H9 (cell line): ENCODE results near the gene CHRNB4. TPM values are rescaled to one million over a fixed set of nuclear protein-coding genes. Genes with fewer than 3 reads are reported as not detected.

Source experiments
- DNase-seq: peaks from one replicate; pipeline ENCODE4 v3.0.0-alpha.2; 2017
- H2AFZ ChIP-seq: one replicate; pipeline ENCODE4 v1.6.1; 2013; ENCODE audit warnings: mild to moderate bottlenecking, low read length, control low read depth, moderate library complexity
- H2AK5ac ChIP-seq: 2 replicates; pipeline ENCODE4 v1.6.1; 2013; ENCODE audit warnings: low read length, control low read depth, mixed read lengths; ENCODE audit not compliant: insufficient read length
- H2BK120ac ChIP-seq: one replicate; pipeline ENCODE4 v1.6.1; 2013; ENCODE audit warnings: low read depth, mild to moderate bottlenecking, low read length, control low read depth, inconsistent platforms; ENCODE audit not compliant: poor library complexity, severe bottlenecking
- H2BK12ac ChIP-seq: 2 replicates; pipeline ENCODE4 v1.6.1; 2013; ENCODE audit warnings: low read length, control low read depth, mixed read lengths, low read depth; ENCODE audit not compliant: insufficient read length
- H2BK15ac ChIP-seq: 2 replicates; pipeline ENCODE4 v1.6.1; 2013; ENCODE audit warnings: low read depth, low read length, control low read depth
- H2BK20ac ChIP-seq: one replicate; pipeline ENCODE4 v1.6.1; 2013; ENCODE audit warnings: low read depth, mild to moderate bottlenecking, low read length, control low read depth, inconsistent platforms; ENCODE audit not compliant: poor library complexity, severe bottlenecking
- H2BK5ac ChIP-seq: 2 replicates; pipeline ENCODE4 v1.6.1; 2013; ENCODE audit warnings: low read length, control low read depth, mixed read lengths; ENCODE audit not compliant: insufficient read length
- H3K14ac ChIP-seq: 2 replicates; pipeline ENCODE4 v1.6.1; 2013; ENCODE audit warnings: low read length, control low read depth; ENCODE audit not compliant: insufficient read depth
- H3K18ac ChIP-seq: 2 replicates; pipeline ENCODE4 v1.6.1; 2013; ENCODE audit warnings: low read depth, mild to moderate bottlenecking, mixed read lengths, low read length, control low read depth; ENCODE audit not compliant: insufficient read length
- H3K23ac ChIP-seq: 2 replicates; pipeline ENCODE4 v1.6.1; 2013; ENCODE audit warnings: low read length, control low read depth, mixed read lengths, low read depth; ENCODE audit not compliant: insufficient read length
- H3K23me2 ChIP-seq: 2 replicates; pipeline ENCODE4 v1.6.1; 2013; ENCODE audit warnings: low read depth, mild to moderate bottlenecking, mixed read lengths, low read length, control low read depth; ENCODE audit not compliant: insufficient read length, poor library complexity, severe bottlenecking
- H3K27ac ChIP-seq: 2 replicates; pipeline ENCODE4 v1.5.1; 2013; ENCODE audit warnings: low read length, control low read depth, mixed read lengths, low read depth; ENCODE audit not compliant: insufficient read length
- H3K27me3 ChIP-seq: 2 replicates; pipeline ENCODE4 v1.6.1; 2013; ENCODE audit warnings: low read length, control low read depth, inconsistent platforms; ENCODE audit not compliant: insufficient read depth
- H3K4ac ChIP-seq: 2 replicates; pipeline ENCODE4 v1.6.1; 2013; ENCODE audit warnings: low read depth, mild to moderate bottlenecking, control low read depth, inconsistent platforms, low read length, moderate library complexity
- H3K4me1 ChIP-seq: 2 replicates; pipeline ENCODE4 v1.6.1; 2013; ENCODE audit warnings: low read length, control low read depth, inconsistent platforms; ENCODE audit not compliant: insufficient read depth
- H3K4me2 ChIP-seq: 2 replicates; pipeline ENCODE4 v1.6.1; 2013; ENCODE audit warnings: low read length, control low read depth, mixed read lengths; ENCODE audit not compliant: insufficient read length, insufficient read depth
- H3K56ac ChIP-seq: 2 replicates; pipeline ENCODE4 v1.6.1; 2013; ENCODE audit warnings: low read depth, mild to moderate bottlenecking, mixed read lengths, low read length, control low read depth; ENCODE audit not compliant: insufficient read length
- H3K79me1 ChIP-seq: 2 replicates; pipeline ENCODE4 v1.6.1; 2013; ENCODE audit warnings: low read depth, mild to moderate bottlenecking, moderate library complexity, low read length, control low read depth, inconsistent platforms; ENCODE audit not compliant: insufficient read depth, poor library complexity, severe bottlenecking
- H3K79me2 ChIP-seq: 2 replicates; pipeline ENCODE4 v1.6.1; 2013; ENCODE audit warnings: low read length, control low read depth, inconsistent platforms; ENCODE audit not compliant: insufficient read depth
- H3K9ac ChIP-seq: 2 replicates; pipeline ENCODE4 v1.6.1; 2013; ENCODE audit warnings: low read length, control low read depth, mixed read lengths; ENCODE audit not compliant: insufficient read length; ENCODE audit errors: extremely low read depth
- H3K9me3 ChIP-seq: one replicate; pipeline ENCODE4 v1.6.1; 2013; ENCODE audit warnings: low read depth, low read length, inconsistent platforms; ENCODE audit not compliant: control insufficient read depth
- H3T11ph ChIP-seq: one replicate; pipeline ENCODE4 v1.6.1; 2013; ENCODE audit warnings: mild to moderate bottlenecking, low read length, control low read depth, inconsistent platforms
- H4K20me1 ChIP-seq: one replicate; pipeline ENCODE4 v1.6.1; 2013; ENCODE audit not compliant: control insufficient read depth, insufficient read length, insufficient read depth
- H4K5ac ChIP-seq: 2 replicates; pipeline ENCODE4 v1.6.1; 2013; ENCODE audit warnings: low read depth, mild to moderate bottlenecking, mixed read lengths, low read length, control low read depth; ENCODE audit not compliant: insufficient read length
- H4K8ac ChIP-seq: replicated peaks from 2 replicates; pipeline ENCODE4 v1.6.1; 2013; ENCODE audit warnings: low read length, control low read depth, mixed read lengths, low read depth; ENCODE audit not compliant: insufficient read length
- H4K91ac ChIP-seq: 2 replicates; pipeline ENCODE4 v1.6.1; 2013; ENCODE audit warnings: low read depth, mild to moderate bottlenecking, moderate library complexity, mixed read lengths, low read length, control low read depth; ENCODE audit not compliant: insufficient read length
- H3K27ac Mint-ChIP-seq, 3 experiments: 2 replicates in 2 of 3; 3 replicates in 1 of 3; pipeline ENCODE4 v1.8.0; 2020 to 2021; ENCODE audit warnings: mixed read lengths in 3 of 3, mild to moderate bottlenecking in 1 of 3, moderate library complexity in 1 of 3
- H3K27me3 Mint-ChIP-seq: 2 replicates; pipeline ENCODE4 v1.8.0; 2021; ENCODE audit warnings: low read depth, mild to moderate bottlenecking, moderate library complexity, mixed read lengths
- H3K36me3 Mint-ChIP-seq, 3 experiments: 2 replicates in 2 of 3; 3 replicates in 1 of 3; pipeline ENCODE4 v1.8.0; 2020 to 2021; ENCODE audit warnings: low read depth in 3 of 3, mixed read lengths in 3 of 3; ENCODE audit not compliant: insufficient read depth in 1 of 3
- H3K4me1 Mint-ChIP-seq, 2 experiments: 2 replicates each; pipeline ENCODE4 v1.8.0; 2020; ENCODE audit warnings: mixed read lengths in 2 of 2
- H3K4me3 Mint-ChIP-seq, 2 experiments: 2 replicates in 1 of 2; 3 replicates in 1 of 2; pipeline ENCODE4 v1.8.0; 2020 to 2021; ENCODE audit warnings: mild to moderate bottlenecking in 2 of 2, mixed read lengths in 2 of 2, moderate library complexity in 1 of 2
- H3K9me3 Mint-ChIP-seq, 2 experiments: 2 replicates in 1 of 2; 3 replicates in 1 of 2; pipeline ENCODE4 v1.8.0; 2020; ENCODE audit warnings: mild to moderate bottlenecking in 2 of 2, mixed read lengths in 2 of 2, moderate library complexity in 1 of 2
- CTCF ChIP-seq: fragments of 200-600 bp; sonication (generic); conservative IDR thresholded peaks from 3 replicates; pipeline ENCODE4 v1.8.0; 2021; ENCODE audit warnings: antibody characterized with exemption, mild to moderate bottlenecking
- WGBS: extraction: QIAGEN DNeasy Blood & Tissue Kit; methylation state at CpG from one replicate; pipeline ENCODE4 v1.1.7; 2013; ENCODE audit warnings: missing lambda C conversion rate, low lambda C conversion rate, mixed read lengths; ENCODE audit not compliant: insufficient read length; ENCODE audit errors: extremely low coverage; 5-methylcytosine and 5-hydroxymethylcytosine counted together
- total RNA-seq: library from RNA; stranded (reverse); gene quantifications from 2 replicates; pipeline ENCODE4 v1.2.1, GENCODE V29; 2021

Gene CHRNB4
- total RNA-seq, 1 experiment from 2014 or later: 1.9 TPM

DNA sequence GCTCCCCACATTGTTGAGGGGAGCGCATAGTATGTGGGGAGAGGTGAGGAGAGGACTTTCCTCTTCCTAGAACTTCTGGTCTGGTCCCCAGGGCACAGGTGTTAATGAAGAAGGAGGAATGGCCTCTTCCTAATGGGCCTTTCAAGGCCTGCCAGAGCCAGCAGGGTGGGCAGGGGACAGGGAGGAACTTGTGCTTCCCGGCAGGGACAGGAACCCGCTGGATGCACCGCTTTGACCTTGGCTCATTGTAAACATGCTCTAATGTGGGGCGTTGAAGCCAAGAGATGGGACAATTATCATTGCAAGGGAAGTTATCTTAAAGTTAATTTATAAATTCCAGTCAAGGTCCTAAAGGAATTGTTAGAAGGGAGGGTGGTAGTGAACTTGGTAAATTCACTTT, 21.0 kb upstream of the CHRNB4 start:
- Histone ChIP-seq H2BK5ac (no peak overlapping the region), H3K9me3 (no peaks in the 10 kb centered on the region), H3K9ac (no peak overlapping the region), H4K91ac (no peak overlapping the region), H3K23me2 (peaks cover 4% of the 10 kb centered on the region), H3K27ac (no peak overlapping the region), H3K23ac (no peak overlapping the region), H2BK120ac (no peak overlapping the region), H2AK5ac (no peak overlapping the region), H3K14ac (no peak overlapping the region), H2BK20ac (no peak overlapping the region), H4K8ac (no peak overlapping the region), H3K4me2 (no peak overlapping the region), H3K79me1 (no peaks in the 10 kb centered on the region), H3K27me3 (no peaks in the 10 kb centered on the region), H3K18ac (no peak overlapping the region), H4K20me1 (no peaks in the 10 kb centered on the region), H3K4me1 (no peaks in the 10 kb centered on the region), H3K79me2 (no peaks in the 10 kb centered on the region), H2BK15ac (no peak overlapping the region), H4K5ac (no peak overlapping the region), H2AFZ (no peak overlapping the region), H2BK12ac (no peak overlapping the region), H3K4ac (no peak overlapping the region), H3T11ph (no peak overlapping the region), H3K56ac (no peak overlapping the region)
- peaks cover 3% of the 10 kb centered on the region in 2 experiments; a peak in 2 of 4 replicates for H3K4me1 Mint-ChIP-seq
- H3K36me3 Mint-ChIP-seq: no peaks in the 10 kb centered on the region
- no peaks in the 10 kb centered on the region; a peak in 1 of 5 replicates for H3K9me3 Mint-ChIP-seq
- no peak for TF ChIP-seq CTCF
- no peak overlapping the region for H3K4me3 Mint-ChIP-seq
- no peak for DNase-seq
- no CpG with 5 or more reads among the region's 5 CpGs for WGBS
- H3K27ac Mint-ChIP-seq: peak overlapping the region in 1 of 3 experiments; percentile 46; a peak in 1 of 7 replicates
- H3K27me3 Mint-ChIP-seq: peaks cover 10% of the 10 kb centered on the region
